Endometrial microvascular endothelial cells (primary cell): ENCODE measurements around the gene PIEZO2. TPM values are rescaled to one million over a fixed set of nuclear protein-coding genes. Genes with fewer than 3 reads are reported as not detected.
"Not testable (repeated sequence)": the region's sequence is repeated elsewhere in the genome, so short reads cannot be mapped to it uniquely, and the experiment has no call there.

ENCODE experiments used
- in situ Hi-C: cut with HindIII; loops from 2 replicates; pipeline ENCODE4 v1.10.0; 2017; ENCODE audit warnings: low sequenced_read_pairs, low pct_unique_long_range_greater_than_20kb; ENCODE audit errors: inconsistent ontology term
- total RNA-seq: library from RNA; depleted of rRNA; stranded (reverse); fragments of >200 nt; gene quantifications from one replicate; pipeline ENCODE4 v1.2.3, GENCODE V29; 2015; ENCODE audit errors: inconsistent ontology term

The PIEZO2 gene
- total RNA-seq, 1 donor from 2014 or later, result under 0.01 TPM

GRCh38 chr18:10659000-10659399 is 490.4 kb downstream of the PIEZO2 start:
- in situ Hi-C loops, result no loop called here

- in situ Hi-C loops, result not testable (repeated sequence)
Measured at GRCh38 chr18:10644003-10644402, 505.4 kb downstream of the PIEZO2 start.

- in situ Hi-C loops, result not testable (repeated sequence)
Measured at GRCh38 chr18:10642915-10643524, 506.3 kb downstream of the PIEZO2 start.

GRCh38 chr18:10638539-10638885 is 510.9 kb downstream of the PIEZO2 start:
- in situ Hi-C loops, result not testable (repeated sequence)

- in situ Hi-C loops, result not testable (repeated sequence)
Measured at GRCh38 chr18:10637858-10638538, 511.4 kb downstream of the PIEZO2 start.

- in situ Hi-C loops, result not testable (repeated sequence)
Measured at GRCh38 chr18:10629076-10629475, 520.3 kb downstream of the PIEZO2 start.

- in situ Hi-C loops, result not testable (repeated sequence)
Measured at GRCh38 chr18:10626606-10627213, 522.7 kb downstream of the PIEZO2 start.

GRCh38 chr18:10623606-10624005 is 525.8 kb downstream of the PIEZO2 start:
- in situ Hi-C loops, result not testable (repeated sequence)

- in situ Hi-C loops, result not testable (repeated sequence)
Measured at GRCh38 chr18:10622982-10623381, 526.4 kb downstream of the PIEZO2 start.

GRCh38 chr18:10620670-10621329 is 528.6 kb downstream of the PIEZO2 start:
- in situ Hi-C loops, result not testable (repeated sequence)
